HepG2 (cell line): ENCODE measurements around the gene MYO9A. TPM values are rescaled to one million over a fixed set of nuclear protein-coding genes. Genes with fewer than 3 reads are reported as not detected.
A peak's percentile ranks its signal among the peaks of the same experiment; 100 is the strongest.

Experiments
- ATAC-seq: fragments of 200-7000 bp; cut with Tn5 transposase; 3 replicates; pipeline ENCODE4 v1.9.1; 2020; ENCODE audit warnings: mild to moderate bottlenecking, moderate library complexity
- BruUV-seq: library from RNA; stranded (reverse); fragments of 400-500 nt; replicated peaks from 2 replicates; lab custom pipeline; 2021; lab: Mats Ljungman, UMichigan
- CTCF ChIA-PET: fragments of 300-600 bp; formaldehyde crosslinking; extraction: SDS; loops from one replicate; lab custom pipeline; 2021; ENCODE audit warnings: low total read pairs, inconsistent platforms, low intra/inter-chr PET ratio; lab: Yijun Ruan, JAX
- POLR2A ChIA-PET: fragments of 350-600 bp; sonication (Branson Sonifier 250); formaldehyde crosslinking; loops from one replicate; lab custom pipeline; 2020; ENCODE audit warnings: antibody characterized with exemption, inconsistent platforms; lab: Yijun Ruan, JAX
- DNase-seq: peaks from one replicate; pipeline ENCODE4 v3.0.0-alpha.2; 2015; ENCODE audit warnings: low spot score
- FAIRE-seq: peaks from 3 replicates; lab custom pipeline; 2011; peaks lifted over from hg19 to GRCh38; lab: Jason Lieb, UNC
- H2AFZ ChIP-seq: one replicate; pipeline ENCODE4 v1.6.1; 2011; ENCODE audit warnings: low read length, inconsistent platforms
- H3K27ac ChIP-seq: fragments of 300-600 bp; 3 replicates; pipeline ENCODE4 v1.8.0; 2011; ENCODE audit warnings: mixed run types, mild to moderate bottlenecking, mixed read lengths, low read length, inconsistent platforms; ENCODE audit not compliant: insufficient read depth; ENCODE audit errors: extremely low read length
- H3K27me3 ChIP-seq, 2 experiments: fragments of 200-600 bp in 1 of 2; 2 replicates in 1 of 2; 3 replicates in 1 of 2; pipeline versions ENCODE4 v1.6.0 to v1.8.0; 2011; ENCODE audit warnings: low read length in 2 of 2, mild to moderate bottlenecking in 2 of 2, moderate library complexity in 2 of 2, inconsistent platforms in 1 of 2; ENCODE audit not compliant: insufficient read depth in 2 of 2, control insufficient read depth in 1 of 2
- H3K36me3 ChIP-seq, 2 experiments: fragments of 200-600 bp in 1 of 2; replicated peaks in 1 of 2; 2 replicates in 1 of 2; 3 replicates in 1 of 2; pipeline versions ENCODE4 v1.5.1 to v1.8.0; 2011; ENCODE audit warnings: low read length in 2 of 2, inconsistent platforms in 1 of 2; ENCODE audit not compliant: insufficient read depth in 2 of 2, control insufficient read depth in 1 of 2
- H3K4me1 ChIP-seq: 2 replicates; pipeline ENCODE4 v1.5.1; 2012; ENCODE audit warnings: low read length, inconsistent platforms; ENCODE audit not compliant: insufficient read depth
- H3K4me2 ChIP-seq: 2 replicates; pipeline ENCODE4 v1.6.0; 2011; ENCODE audit warnings: low read depth, low read length, inconsistent platforms
- H3K4me3 ChIP-seq, 3 experiments: fragments of 200-600 bp in 1 of 3; sonication (generic), shearing (Covaris generic) in 1 of 3; replicated peaks in 1 of 3; 2 replicates each; pipeline ENCODE4 v1.5.1; 2011 to 2016; ENCODE audit warnings: low read length in 3 of 3, inconsistent platforms in 2 of 3, low read depth in 2 of 3, mild to moderate bottlenecking in 2 of 3, control low read depth in 1 of 3, mixed read lengths in 1 of 3; ENCODE audit not compliant: insufficient read depth in 1 of 3
- H3K79me2 ChIP-seq: one replicate; pipeline ENCODE4 v1.6.1; 2011; ENCODE audit warnings: low read length, inconsistent platforms; ENCODE audit not compliant: insufficient read depth
- H3K9ac ChIP-seq: 2 replicates; pipeline ENCODE4 v1.6.0; 2011; ENCODE audit warnings: mild to moderate bottlenecking, low read depth, low read length, inconsistent platforms; ENCODE audit not compliant: insufficient read depth
- H3K9me3 ChIP-seq: 2 replicates; pipeline ENCODE4 v1.5.1; 2012; ENCODE audit warnings: mild to moderate bottlenecking, low read length
- H4K20me1 ChIP-seq: 2 replicates; pipeline ENCODE4 v1.6.0; 2011; ENCODE audit warnings: inconsistent platforms, mild to moderate bottlenecking, low read length, moderate library complexity; ENCODE audit not compliant: insufficient read depth
- NFYC ChIP-seq: IDR thresholded peaks from 2 replicates; pipeline ENCODE4 v1.6.1; 2016; ENCODE audit warnings: missing genetic modification reagents, missing compliant biosample characterization
- PAF1 ChIP-seq: IDR thresholded peaks from 2 replicates; pipeline ENCODE4 v1.6.1; 2016; ENCODE audit warnings: missing genetic modification reagents, missing compliant biosample characterization
- SAP130 ChIP-seq: IDR thresholded peaks from 2 replicates; pipeline ENCODE4 v1.6.1; 2016; ENCODE audit warnings: low read depth
- TCF7 ChIP-seq: sonication (generic); IDR thresholded peaks from 2 replicates; pipeline ENCODE4 v1.6.1; 2016; ENCODE audit warnings: antibody characterized with exemption, low read depth
- U2AF1 ChIP-seq: fragments of 200-400 bp; formaldehyde crosslinking; optimal IDR thresholded peaks from 2 replicates; pipeline ENCODE3; 2017; ENCODE audit warnings: mild to moderate bottlenecking, low read depth, low read length
- ZFY ChIP-seq: sonication (generic); formaldehyde crosslinking; IDR thresholded peaks from 2 replicates; pipeline ENCODE4 v1.4.0; 2020; ENCODE audit warnings: missing genetic modification reagents
- ZNF234 ChIP-seq: sonication (generic); formaldehyde crosslinking; conservative IDR thresholded peaks from 2 replicates; pipeline ENCODE4 v1.5.1; 2020; ENCODE audit warnings: mild to moderate bottlenecking, missing genetic modification reagents
- ZNF354B ChIP-seq: sonication (generic); formaldehyde crosslinking; IDR thresholded peaks from 2 replicates; pipeline ENCODE4 v1.8.0; 2022; ENCODE audit warnings: mild to moderate bottlenecking, missing genetic modification reagents
- ZNF576 ChIP-seq: sonication (generic); formaldehyde crosslinking; IDR thresholded peaks from 2 replicates; pipeline ENCODE4 v1.4.0; 2020; ENCODE audit warnings: mild to moderate bottlenecking, missing genetic modification reagents
- ZNF709 ChIP-seq: sonication (generic); formaldehyde crosslinking; IDR thresholded peaks from 2 replicates; pipeline ENCODE4 v1.5.0; 2020; ENCODE audit warnings: mild to moderate bottlenecking, missing genetic modification reagents
- ZNF768 ChIP-seq: sonication (generic); formaldehyde crosslinking; IDR thresholded peaks from 2 replicates; pipeline ENCODE4 v1.4.0; 2020; ENCODE audit warnings: missing genetic modification reagents
- ZSCAN30 ChIP-seq: sonication (generic); formaldehyde crosslinking; IDR thresholded peaks from 2 replicates; pipeline ENCODE4 v1.5.0; 2020; ENCODE audit warnings: mild to moderate bottlenecking, missing genetic modification reagents
- WGBS: methylation state at CpG from one replicate; pipeline ENCODE4 v1.1.6; 2017; ENCODE audit warnings: low lambda C conversion rate; 5-methylcytosine and 5-hydroxymethylcytosine counted together
- in situ Hi-C: cut with HindIII; loops from 2 replicates; pipeline ENCODE4 v1.10.0; 2017; ENCODE audit warnings: low pct_unique_long_range_greater_than_20kb; ENCODE audit not compliant: extremely low pct_ligation_motif_present
- intact Hi-C: fragments of 100-400 bp; cut with micrococcal nuclease; formaldehyde crosslinking; loops from one replicate; pipeline ENCODE4 v1.10.0; 2022; ENCODE audit not compliant: unreplicated experiment
- polyA plus RNA-seq, 8 experiments: library from polyadenylated mRNA; depleted of rRNA in 3 of 8; stranded (reverse) in 7 of 8; unstranded in 1 of 8; fragments of >200 nt; fragmentation: Illumina TruSeq in 4 of 8; extraction: Trizol in 4 of 8; gene quantifications; 2 replicates each; pipeline versions ENCODE4 v1.2.1 to v1.2.3, GENCODE V29; 2011 to 2016; ENCODE audit warnings: low read depth in 4 of 8, missing spikeins in 1 of 8, mixed read lengths in 1 of 8; ENCODE audit not compliant: insufficient read depth in 1 of 8
- total RNA-seq, 5 experiments: library from RNA; depleted of rRNA; stranded (reverse); fragments of >200 nt; fragmentation: Illumina TruSeq; extraction: Trizol; gene quantifications; 2 replicates each; pipeline ENCODE4 v1.2.3, GENCODE V29; 2016; ENCODE audit warnings: low read depth in 1 of 5

Gene MYO9A
- total and polyA plus RNA-seq, 2 of the 13 experiments (the other 11 are each of a cell fraction or from before 2014, with no cell fraction given), result 4.8 to 15.3 TPM

- ChIA-PET CTCF (no interaction called here), POLR2A (no interaction called here)
- Histone ChIP-seq H3K4me1 (no peaks in the 10 kb centered on the region), H2AFZ (no peak overlapping the region), H3K4me2 (no peak overlapping the region), H3K27ac (no peak overlapping the region), H3K4me3 (no peak overlapping the region), H4K20me1 (no peaks in the 10 kb centered on the region), H3K36me3 (no peaks in the 10 kb centered on the region), H3K9me3 (no peaks in the 10 kb centered on the region), H3K9ac (no peak overlapping the region), H3K27me3 (peaks cover 15 to 39% of the 10 kb centered on the region in 2 experiments; a peak in 4 of 5 replicates), H3K79me2 (no peaks in the 10 kb centered on the region)
- no peak for FAIRE-seq
- in situ Hi-C loops (loop anchor here (10.0 kb wide), 1 partner anchor 693 kb away; the partner anchor contains the start of gene THSD4), intact Hi-C loops (no loop called here)
- no peak for TF ChIP-seq ZNF576
- peak; percentile 54 for TF ChIP-seq ZNF768
- no TSS peak for BruUV-seq
- DNase-seq, result no peak
- 32% methylated on average over 4 of the region's 4 CpGs for WGBS
- ATAC-seq, result no peak
Observed at GRCh38 chr15:71807691-71808091, 310.3 kb downstream of the MYO9A start.

- Histone ChIP-seq H3K9me3 (no peaks in the 10 kb centered on the region), H3K36me3 (no peaks in the 10 kb centered on the region), H4K20me1 (no peaks in the 10 kb centered on the region), H3K79me2 (no peaks in the 10 kb centered on the region), H3K4me2 (no peak overlapping the region), H3K27ac (no peak overlapping the region), H3K4me3 (no peak overlapping the region), H2AFZ (no peak overlapping the region), H3K9ac (no peak overlapping the region), H3K27me3 (peaks cover 15 to 37% of the 10 kb centered on the region in 2 experiments; a peak in 4 of 5 replicates), H3K4me1 (no peaks in the 10 kb centered on the region)
- FAIRE-seq (no peak), ATAC-seq (no peak), DNase-seq (no peak)
- TF ChIP-seq SAP130 (CRISPR knock-in tag) (no peak), ZNF709 (CRISPR knock-in tag) (no peak), ZNF234 (CRISPR knock-in tag) (no peak), PAF1 (CRISPR knock-in tag) (no peak), ZNF354B (CRISPR knock-in tag) (no peak), NFYC (no peak), ZSCAN30 (CRISPR knock-in tag) (no peak), TCF7 (no peak), ZFY (no peak), U2AF1 (no peak)
- ChIA-PET POLR2A (no interaction called here), CTCF (no interaction called here)
- intact Hi-C loops, result no loop called here
- in situ Hi-C loops, result loop anchor here (10.0 kb wide), 1 partner anchor 692 kb away; the partner anchor contains the start of gene THSD4
- no TSS peak for BruUV-seq
- WGBS, result 46% methylated on average over 11 of the region's 15 CpGs
Observed at GRCh38 chr15:71807125-71807629, 310.8 kb downstream of the MYO9A start.
